HG03280 (cell line): Measurements from ENCODE around the gene VAV1.
A peak's percentile ranks its signal among the peaks of the same experiment; 100 is the strongest.
"Not testable (repeated sequence)": the region's sequence is repeated elsewhere in the genome, so short reads cannot be mapped to it uniquely, and the experiment has no call there.

ENCODE experiments used
- ATAC-seq: cut with Tn5 transposase; IDR thresholded peaks from one replicate; pipeline ENCODE4 v1.9.1; 2021; ENCODE audit warnings: mild to moderate bottlenecking, moderate library complexity; ENCODE audit not compliant: unreplicated experiment

VAV1 gene

GRCh38 chr19:6779206-6779605 is 6.7 kb downstream of the VAV1 start:
- ATAC-seq, result no peak

- no peak for ATAC-seq
These were observed 14.9 kb downstream of the VAV1 start for GRCh38 chr19:6787393-6787792.

- ATAC-seq, result no peak
These were observed 16.4 kb downstream of the VAV1 start for GRCh38 chr19:6788896-6789295.

DNA sequence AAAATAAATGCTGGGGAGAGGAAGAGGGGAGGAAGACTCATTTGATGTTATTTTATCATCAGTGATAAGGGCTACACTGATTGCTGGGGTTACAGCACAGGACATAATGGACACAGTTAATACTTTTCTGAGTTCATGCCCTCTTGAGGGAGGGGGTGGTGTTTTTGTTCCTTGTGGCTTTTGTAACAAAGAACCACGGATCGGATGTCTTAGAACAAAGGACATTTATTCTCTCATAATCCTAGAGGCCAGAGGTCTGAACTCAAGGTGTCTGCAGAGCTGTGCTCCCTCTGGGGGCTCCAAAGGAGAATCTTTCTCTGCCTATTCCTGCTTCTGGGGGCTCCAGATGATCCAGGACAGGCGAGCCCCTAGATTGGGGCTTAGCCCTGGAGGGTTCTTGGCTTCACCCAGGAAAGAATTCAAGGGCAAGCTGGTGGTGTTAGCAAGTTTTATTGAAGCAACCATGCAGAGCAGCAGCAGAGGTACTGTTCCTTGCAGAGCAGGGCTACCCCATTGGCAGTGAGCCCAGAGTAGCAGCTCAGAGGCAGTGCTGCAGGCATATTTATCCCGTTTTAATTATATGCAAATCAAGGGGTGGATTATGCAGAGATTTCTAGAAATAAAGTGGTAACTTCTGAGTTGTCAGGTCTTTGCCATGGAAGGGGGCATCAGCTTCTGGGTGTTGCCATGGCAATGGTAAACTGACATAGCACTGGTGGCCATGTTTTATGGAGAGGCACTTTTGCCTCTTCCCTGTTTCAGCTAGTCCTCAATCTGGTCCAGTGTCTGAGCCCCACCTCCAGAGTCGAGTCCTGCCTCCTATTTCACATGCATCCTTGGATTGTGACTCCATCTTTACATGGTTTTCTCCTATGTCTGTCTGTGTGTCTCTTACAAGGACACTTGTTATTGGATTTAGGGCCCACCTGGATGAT is 18.0 kb downstream of the VAV1 start:
- ATAC-seq, result no peak

DNA sequence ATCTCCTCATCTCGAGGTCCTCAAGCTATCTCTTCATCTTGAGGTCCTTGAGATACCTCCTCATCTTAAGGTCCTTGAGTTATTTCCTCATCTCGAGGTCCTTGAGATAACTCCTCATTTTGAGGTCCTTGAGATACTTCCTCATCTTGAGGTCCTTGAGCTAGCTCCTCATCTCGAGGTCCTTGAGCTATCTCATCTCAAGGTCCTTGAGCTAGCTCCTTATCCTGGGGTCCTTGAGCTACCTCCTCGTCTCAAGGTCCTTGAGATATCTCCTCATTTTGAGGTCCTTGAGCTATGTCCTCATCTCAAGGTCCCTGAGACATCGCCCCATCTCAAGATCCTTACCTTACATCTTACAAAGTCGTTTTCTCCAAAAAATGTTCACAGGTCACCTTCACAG is 18.7 kb downstream of the VAV1 start:
- no peak for ATAC-seq

GRCh38 chr19:6793411-6793810 is 20.9 kb downstream of the VAV1 start:
- ATAC-seq, result no peak

DNA sequence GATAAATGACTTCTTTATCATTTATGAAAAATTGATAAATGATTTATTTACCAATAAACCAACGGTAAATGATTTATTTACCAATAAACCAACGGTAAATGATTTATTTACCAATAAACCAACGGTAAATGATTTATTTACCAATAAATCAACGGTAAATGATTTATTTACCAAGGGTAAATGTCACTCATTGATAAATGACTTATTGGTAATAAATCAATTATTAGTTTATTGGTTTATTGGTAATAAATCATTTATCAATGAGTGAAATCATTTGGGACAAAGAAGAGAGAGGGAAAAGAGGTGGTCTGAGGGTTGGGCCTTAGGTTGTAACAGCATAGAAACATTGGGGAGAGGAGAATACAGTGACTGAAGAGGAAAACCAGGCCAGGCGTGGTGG is 21.5 kb downstream of the VAV1 start:
- no peak for ATAC-seq

GRCh38 chr19:6794686-6795431 is 22.4 kb downstream of the VAV1 start:
- no peak for ATAC-seq

- no peak for ATAC-seq
These were observed 23.8 kb downstream of the VAV1 start for GRCh38 chr19:6796278-6796677.

- ATAC-seq, result no peak
These were observed 25.1 kb downstream of the VAV1 start for GRCh38 chr19:6797646-6798045.

GRCh38 chr19:6800160-6800790 is 27.8 kb downstream of the VAV1 start:
- ATAC-seq, result not testable (repeated sequence)

GRCh38 chr19:6800991-6801484 is 28.5 kb downstream of the VAV1 start:
- ATAC-seq, result no peak

GRCh38 chr19:6801485-6802086 is 29.1 kb downstream of the VAV1 start:
- peak; percentile 53 for ATAC-seq

DNA sequence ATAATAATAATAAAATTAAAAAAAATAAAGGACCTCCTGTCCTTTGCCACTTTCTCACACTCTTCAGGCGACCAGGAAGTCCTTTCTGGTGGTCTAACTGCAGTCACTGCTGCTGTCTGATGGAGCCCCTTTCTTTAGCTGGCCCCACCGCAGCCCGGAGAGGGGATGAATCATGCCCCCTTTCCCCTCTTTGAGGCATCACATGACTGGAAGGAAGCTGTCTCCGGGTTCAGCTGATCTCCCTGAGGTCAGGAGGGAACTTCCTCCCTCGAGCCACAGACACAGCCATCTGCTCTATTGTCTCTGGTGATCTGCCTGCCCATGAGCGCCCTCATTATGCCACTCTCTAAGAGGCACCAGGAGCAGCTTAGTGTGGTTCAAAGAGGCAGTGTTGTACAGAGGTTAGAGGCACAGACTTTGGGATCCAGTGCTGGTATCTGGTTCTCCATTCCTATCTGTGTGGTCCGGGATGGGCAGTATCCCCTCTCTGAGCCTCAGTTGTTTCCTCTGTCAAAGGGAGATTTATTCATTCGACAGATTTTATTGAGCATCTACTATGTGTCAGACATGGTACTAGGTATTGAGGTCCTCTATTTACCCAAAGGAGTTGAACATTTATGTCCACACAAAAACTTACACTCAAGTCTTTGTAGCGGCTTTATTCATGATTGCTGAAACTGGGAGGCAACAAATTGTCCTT is 30.0 kb downstream of the VAV1 start:
- peak; percentile 48 for ATAC-seq

- no peak for ATAC-seq
These were observed 30.5 kb downstream of the VAV1 start for GRCh38 chr19:6803036-6803404.

GRCh38 chr19:6806488-6806887 is 34.0 kb downstream of the VAV1 start:
- no peak for ATAC-seq

- no peak for ATAC-seq
These were observed 34.8 kb downstream of the VAV1 start for GRCh38 chr19:6807291-6807690.

DNA sequence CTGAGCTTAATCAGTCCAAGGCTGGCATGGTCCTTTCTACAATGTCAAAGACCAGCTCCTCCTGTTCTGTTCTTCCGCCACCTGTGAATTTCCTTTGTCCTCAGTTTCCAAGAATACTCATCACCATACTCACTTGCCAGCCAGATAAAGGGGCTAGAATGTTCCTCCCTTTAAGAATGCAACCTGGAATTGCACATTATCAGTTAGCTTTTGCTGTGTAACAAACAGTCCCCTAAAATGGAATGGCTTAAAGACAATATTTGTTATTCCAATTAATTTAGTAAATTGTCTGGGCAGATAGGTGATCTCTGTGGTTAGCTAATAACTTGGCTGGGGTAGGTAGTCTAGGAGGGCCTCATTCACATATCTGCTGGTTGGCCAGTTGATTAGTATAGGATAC is 36.0 kb downstream of the VAV1 start:
- no peak for ATAC-seq

GRCh38 chr19:6809262-6809661 is 36.8 kb downstream of the VAV1 start:
- no peak for ATAC-seq

DNA sequence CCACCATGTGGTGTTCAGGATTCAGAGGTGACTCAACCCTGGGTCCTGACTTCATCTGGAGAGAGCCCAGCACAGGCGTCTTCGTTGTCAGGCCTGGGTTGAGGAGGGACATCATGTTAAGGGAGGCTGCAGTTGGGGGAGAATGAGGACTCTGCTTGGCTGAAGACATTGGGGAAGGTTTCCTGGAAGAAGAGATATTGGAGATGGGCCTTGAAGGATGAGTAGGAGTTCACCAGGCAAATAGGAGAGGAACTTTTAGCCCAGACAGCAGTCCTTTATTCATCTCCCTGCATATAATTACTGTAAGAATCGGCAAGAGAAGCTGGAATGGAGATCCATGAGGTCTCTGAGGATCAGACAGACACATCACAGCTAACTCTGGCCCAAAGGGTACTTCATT is 38.9 kb downstream of the VAV1 start:
- ATAC-seq, result no peak
